HepG2 (cell line): Measurements from ENCODE around the gene CDC6. TPM values are rescaled to one million over a fixed set of nuclear protein-coding genes. Genes with fewer than 3 reads are reported as not detected.

Experiments used
- ATAC-seq: fragments of 200-7000 bp; cut with Tn5 transposase; 3 replicates; pipeline ENCODE4 v1.9.1; 2020; ENCODE audit warnings: mild to moderate bottlenecking, moderate library complexity
- BruUV-seq: library from RNA; stranded (reverse); fragments of 400-500 nt; replicated peaks from 2 replicates; lab custom pipeline; 2021; lab: Mats Ljungman, UMichigan
- CTCF ChIA-PET: fragments of 300-600 bp; formaldehyde crosslinking; extraction: SDS; loops from one replicate; lab custom pipeline; 2021; ENCODE audit warnings: low total read pairs, inconsistent platforms, low intra/inter-chr PET ratio; lab: Yijun Ruan, JAX
- POLR2A ChIA-PET: fragments of 350-600 bp; sonication (Branson Sonifier 250); formaldehyde crosslinking; loops from one replicate; lab custom pipeline; 2020; ENCODE audit warnings: antibody characterized with exemption, inconsistent platforms; lab: Yijun Ruan, JAX
- DNase-seq: peaks from one replicate; pipeline ENCODE4 v3.0.0-alpha.2; 2015; ENCODE audit warnings: low spot score
- FAIRE-seq: peaks from 3 replicates; lab custom pipeline; 2011; peaks lifted over from hg19 to GRCh38; lab: Jason Lieb, UNC
- H2AFZ ChIP-seq: one replicate; pipeline ENCODE4 v1.6.1; 2011; ENCODE audit warnings: low read length, inconsistent platforms
- H3K27ac ChIP-seq: fragments of 300-600 bp; 3 replicates; pipeline ENCODE4 v1.8.0; 2011; ENCODE audit warnings: mixed run types, mild to moderate bottlenecking, mixed read lengths, low read length, inconsistent platforms; ENCODE audit not compliant: insufficient read depth; ENCODE audit errors: extremely low read length
- H3K27me3 ChIP-seq, 2 experiments: fragments of 200-600 bp in 1 of 2; 2 replicates in 1 of 2; 3 replicates in 1 of 2; pipeline versions ENCODE4 v1.6.0 to v1.8.0; 2011; ENCODE audit warnings: low read length in 2 of 2, mild to moderate bottlenecking in 2 of 2, moderate library complexity in 2 of 2, inconsistent platforms in 1 of 2; ENCODE audit not compliant: insufficient read depth in 2 of 2, control insufficient read depth in 1 of 2
- H3K36me3 ChIP-seq, 2 experiments: fragments of 200-600 bp in 1 of 2; replicated peaks in 1 of 2; 2 replicates in 1 of 2; 3 replicates in 1 of 2; pipeline versions ENCODE4 v1.5.1 to v1.8.0; 2011; ENCODE audit warnings: low read length in 2 of 2, inconsistent platforms in 1 of 2; ENCODE audit not compliant: insufficient read depth in 2 of 2, control insufficient read depth in 1 of 2
- H3K4me1 ChIP-seq: 2 replicates; pipeline ENCODE4 v1.5.1; 2012; ENCODE audit warnings: low read length, inconsistent platforms; ENCODE audit not compliant: insufficient read depth
- H3K4me2 ChIP-seq: 2 replicates; pipeline ENCODE4 v1.6.0; 2011; ENCODE audit warnings: low read depth, low read length, inconsistent platforms
- H3K4me3 ChIP-seq, 3 experiments: fragments of 200-600 bp in 1 of 3; sonication (generic), shearing (Covaris generic) in 1 of 3; replicated peaks in 1 of 3; 2 replicates each; pipeline ENCODE4 v1.5.1; 2011 to 2016; ENCODE audit warnings: low read length in 3 of 3, inconsistent platforms in 2 of 3, low read depth in 2 of 3, mild to moderate bottlenecking in 2 of 3, control low read depth in 1 of 3, mixed read lengths in 1 of 3; ENCODE audit not compliant: insufficient read depth in 1 of 3
- H3K79me2 ChIP-seq: one replicate; pipeline ENCODE4 v1.6.1; 2011; ENCODE audit warnings: low read length, inconsistent platforms; ENCODE audit not compliant: insufficient read depth
- H3K9ac ChIP-seq: 2 replicates; pipeline ENCODE4 v1.6.0; 2011; ENCODE audit warnings: mild to moderate bottlenecking, low read depth, low read length, inconsistent platforms; ENCODE audit not compliant: insufficient read depth
- H3K9me3 ChIP-seq: 2 replicates; pipeline ENCODE4 v1.5.1; 2012; ENCODE audit warnings: mild to moderate bottlenecking, low read length
- H4K20me1 ChIP-seq: 2 replicates; pipeline ENCODE4 v1.6.0; 2011; ENCODE audit warnings: inconsistent platforms, mild to moderate bottlenecking, low read length, moderate library complexity; ENCODE audit not compliant: insufficient read depth
- ARHGAP35 ChIP-seq: sonication (generic); formaldehyde crosslinking; IDR thresholded peaks from 2 replicates; pipeline ENCODE4 v1.9.0; 2022; ENCODE audit warnings: mild to moderate bottlenecking, inconsistent platforms, moderate library complexity, missing genetic modification reagents, borderline replicate concordance
- HMGXB4 ChIP-seq, 2 experiments: sonication (generic) in 1 of 2; formaldehyde crosslinking in 1 of 2; IDR thresholded peaks; 2 replicates each; pipeline versions ENCODE4 v1.4.0 to v1.6.1; 2018 to 2020; ENCODE audit warnings: missing genetic modification reagents in 2 of 2, borderline replicate concordance in 1 of 2, low read depth in 1 of 2, mild to moderate bottlenecking in 1 of 2, missing biosample characterization in 1 of 2
- KDM2A ChIP-seq: sonication (generic); formaldehyde crosslinking; IDR thresholded peaks from 2 replicates; pipeline ENCODE4 v1.4.0; 2020; ENCODE audit warnings: low read depth, missing genetic modification reagents, borderline replicate concordance
- RBM22 ChIP-seq: fragments of 200-400 bp; formaldehyde crosslinking; optimal IDR thresholded peaks from 2 replicates; pipeline ENCODE3; 2017; ENCODE audit warnings: mild to moderate bottlenecking, low read length, moderate library complexity
- RCOR2 ChIP-seq: IDR thresholded peaks from 2 replicates; pipeline ENCODE4 v1.6.1; 2016; ENCODE audit warnings: missing biosample characterization, missing genetic modification reagents
- RXRA ChIP-seq: sonication (generic); formaldehyde crosslinking; IDR thresholded peaks from 2 replicates; pipeline ENCODE4 v1.5.1; 2020; ENCODE audit warnings: missing genetic modification reagents
- ZBTB7B ChIP-seq: sonication (generic); formaldehyde crosslinking; IDR thresholded peaks from 2 replicates; pipeline ENCODE4 v1.4.0; 2020; ENCODE audit warnings: missing genetic modification reagents
- ZFP41 ChIP-seq: sonication (generic); formaldehyde crosslinking; IDR thresholded peaks from 2 replicates; pipeline ENCODE4 v1.4.0; 2020; ENCODE audit warnings: mild to moderate bottlenecking, missing genetic modification reagents, borderline replicate concordance
- ZFP90 ChIP-seq: sonication (generic); formaldehyde crosslinking; IDR thresholded peaks from 2 replicates; pipeline ENCODE4 v1.8.0; 2022; ENCODE audit warnings: missing genetic modification reagents, mild to moderate bottlenecking, inconsistent platforms, borderline replicate concordance
- ZFY ChIP-seq: sonication (generic); formaldehyde crosslinking; IDR thresholded peaks from 2 replicates; pipeline ENCODE4 v1.4.0; 2020; ENCODE audit warnings: missing genetic modification reagents
- ZNF121 ChIP-seq: sonication (generic); formaldehyde crosslinking; IDR thresholded peaks from 2 replicates; pipeline ENCODE4 v1.5.0; 2020; ENCODE audit warnings: mild to moderate bottlenecking, missing genetic modification reagents
- ZNF484 ChIP-seq: sonication (generic); formaldehyde crosslinking; IDR thresholded peaks from 2 replicates; pipeline ENCODE4 v1.5.1; 2020; ENCODE audit warnings: mild to moderate bottlenecking, low read depth, missing genetic modification reagents, borderline replicate concordance
- ZNF691 ChIP-seq: sonication (generic); formaldehyde crosslinking; IDR thresholded peaks from 2 replicates; pipeline ENCODE4 v1.4.0; 2020; ENCODE audit warnings: missing genetic modification reagents, low read depth, mild to moderate bottlenecking, borderline replicate concordance
- ZZZ3 ChIP-seq: sonication (generic); formaldehyde crosslinking; IDR thresholded peaks from 2 replicates; pipeline ENCODE4 v1.4.0; 2020; ENCODE audit warnings: missing genetic modification reagents, mild to moderate bottlenecking, borderline replicate concordance
- WGBS: methylation state at CpG from one replicate; pipeline ENCODE4 v1.1.6; 2017; ENCODE audit warnings: low lambda C conversion rate; 5-methylcytosine and 5-hydroxymethylcytosine counted together
- in situ Hi-C: cut with HindIII; loops from 2 replicates; pipeline ENCODE4 v1.10.0; 2017; ENCODE audit warnings: low pct_unique_long_range_greater_than_20kb; ENCODE audit not compliant: extremely low pct_ligation_motif_present
- intact Hi-C: fragments of 100-400 bp; cut with micrococcal nuclease; formaldehyde crosslinking; loops from one replicate; pipeline ENCODE4 v1.10.0; 2022; ENCODE audit not compliant: unreplicated experiment
- polyA plus RNA-seq, 8 experiments: library from polyadenylated mRNA; depleted of rRNA in 3 of 8; stranded (reverse) in 7 of 8; unstranded in 1 of 8; fragments of >200 nt; fragmentation: Illumina TruSeq in 4 of 8; extraction: Trizol in 4 of 8; gene quantifications; 2 replicates each; pipeline versions ENCODE4 v1.2.1 to v1.2.3, GENCODE V29; 2011 to 2016; ENCODE audit warnings: low read depth in 4 of 8, missing spikeins in 1 of 8, mixed read lengths in 1 of 8; ENCODE audit not compliant: insufficient read depth in 1 of 8
- total RNA-seq, 5 experiments: library from RNA; depleted of rRNA; stranded (reverse); fragments of >200 nt; fragmentation: Illumina TruSeq; extraction: Trizol; gene quantifications; 2 replicates each; pipeline ENCODE4 v1.2.3, GENCODE V29; 2016; ENCODE audit warnings: low read depth in 1 of 5
- TF ChIP-seq, protein P1 (sequence below), 2 experiments: sonication (generic) in 1 of 2; formaldehyde crosslinking in 1 of 2; IDR thresholded peaks; 2 replicates each; pipeline versions ENCODE4 v1.4.0 to v1.6.1; 2016 to 2020; ENCODE audit warnings: borderline replicate concordance in 1 of 2, low read depth in 1 of 2, mild to moderate bottlenecking in 1 of 2, missing genetic modification reagents in 1 of 2

CDC6 gene
- total and polyA plus RNA-seq, 2 of the 13 experiments (the other 11 are each of a cell fraction or from before 2014, with no cell fraction given) = 17.4 to 114 TPM

- Histone ChIP-seq H3K4me3 (no peak overlapping the region), H2AFZ (no peak overlapping the region), H3K4me2 (peak overlapping the region; percentile 67; the same call in 1 of the 2 replicates), H3K27me3 (no peaks in the 10 kb centered on the region), H3K27ac (no peak overlapping the region), H3K36me3 (peaks cover 0 to 7% of the 10 kb centered on the region in 2 experiments; a peak in 2 of 5 replicates), H3K9ac (no peak overlapping the region), H3K4me1 (peaks cover 61% of the 10 kb centered on the region), H4K20me1 (peaks cover 3% of the 10 kb centered on the region; the same call in 1 of the 2 replicates), H3K79me2 (no peaks in the 10 kb centered on the region), H3K9me3 (no peaks in the 10 kb centered on the region)
- POLR2A ChIA-PET = interaction anchor here (1.0 to 3.0 kb wide), 5 partner anchors 8 to 19 kb away, joined by 4 to 11 read pairs (median 5); no protein-coding TSS in a partner anchor
- intact Hi-C loops = no loop called here
- TF ChIP-seq ZFP90 = 0 out of 2 replicates have a peak, but pooled peaks have one; percentile 3
- TF ChIP-seq ZZZ3 = 0 out of 2 replicates have a peak, but pooled peaks have one; percentile 23
- TF ChIP-seq ARHGAP35 = 0 out of 2 replicates have a peak, but pooled peaks have one; percentile 28
- 0 out of 2 replicates have a peak, but pooled peaks have one; percentile 34 for TF ChIP-seq ZNF691
- TF ChIP-seq RBM22 = no peak
- no peak for TF ChIP-seq ZFP41 (CRISPR knock-in tag)
- peak; percentile 30; the same call in 1 of the 2 replicates for TF ChIP-seq ZBTB7B (CRISPR knock-in tag)
- peak; percentile 25; the same call in 1 of the 2 replicates for TF ChIP-seq RCOR2
- 0 out of 2 replicates have a peak, but pooled peaks have one; percentile 18 for TF ChIP-seq ZFY (CRISPR knock-in tag)
- peak; percentile 86 for TF ChIP-seq ZNF121 (CRISPR knock-in tag)
- TF ChIP-seq, protein P1, sequence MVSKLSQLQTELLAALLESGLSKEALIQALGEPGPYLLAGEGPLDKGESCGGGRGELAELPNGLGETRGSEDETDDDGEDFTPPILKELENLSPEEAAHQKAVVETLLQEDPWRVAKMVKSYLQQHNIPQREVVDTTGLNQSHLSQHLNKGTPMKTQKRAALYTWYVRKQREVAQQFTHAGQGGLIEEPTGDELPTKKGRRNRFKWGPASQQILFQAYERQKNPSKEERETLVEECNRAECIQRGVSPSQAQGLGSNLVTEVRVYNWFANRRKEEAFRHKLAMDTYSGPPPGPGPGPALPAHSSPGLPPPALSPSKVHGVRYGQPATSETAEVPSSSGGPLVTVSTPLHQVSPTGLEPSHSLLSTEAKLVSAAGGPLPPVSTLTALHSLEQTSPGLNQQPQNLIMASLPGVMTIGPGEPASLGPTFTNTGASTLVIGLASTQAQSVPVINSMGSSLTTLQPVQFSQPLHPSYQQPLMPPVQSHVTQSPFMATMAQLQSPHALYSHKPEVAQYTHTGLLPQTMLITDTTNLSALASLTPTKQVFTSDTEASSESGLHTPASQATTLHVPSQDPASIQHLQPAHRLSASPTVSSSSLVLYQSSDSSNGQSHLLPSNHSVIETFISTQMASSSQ (IDR thresholded peaks at IDR 0.05; ENCODE audit: low read depth) = no peak
- TF ChIP-seq, protein P1 (CRISPR knock-in tag; IDR thresholded peaks at IDR 0.05; ENCODE audit: borderline replicate concordance) = 0 out of 2 replicates have a peak, but pooled peaks have one; percentile 23
- TF ChIP-seq ZNF484 (CRISPR knock-in tag) = no peak
- peak; percentile 28; the same call in 1 of the 2 replicates for TF ChIP-seq KDM2A
- 0 out of 2 replicates have a peak, but pooled peaks have one; percentile 20 for TF ChIP-seq RXRA
- TF ChIP-seq HMGXB4 (CRISPR knock-in tag; IDR thresholded peaks at IDR 0.05; ENCODE audit: borderline replicate concordance in 1 of 2, low read depth in 1 of 2) = 0 out of 4 replicates have a peak, but pooled peaks of 1 of the 2 experiments have one; percentile 9
- CTCF ChIA-PET = no interaction called here
- BruUV-seq = no TSS peak
- WGBS = 95% methylated on average over 8 of the region's 8 CpGs
- ATAC-seq (no peak), FAIRE-seq (no peak), DNase-seq (no peak)
- in situ Hi-C loops = no loop called here
Observed at GRCh38 chr17:40335620-40336019, 47.9 kb downstream of the CDC6 start.
